HEK293 (cell line): ENCODE data around the gene OCLN.

Source experiments
- ATF2 ChIP-seq: fragments of 450-650 bp; formaldehyde crosslinking; IDR thresholded peaks from 2 replicates; pipeline ENCODE4 v1.5.1; 2016; ENCODE audit warnings: missing biosample characterization, missing genetic modification characterization, low read depth
- FEZF1 ChIP-seq: fragments of 450-650 bp; formaldehyde crosslinking; IDR thresholded peaks from 2 replicates; pipeline ENCODE4 v1.5.1; 2016; ENCODE audit warnings: missing biosample characterization, missing genetic modification characterization
- GFI1B ChIP-seq: fragments of 450-650 bp; formaldehyde crosslinking; IDR thresholded peaks from 2 replicates; pipeline ENCODE4 v1.5.1; 2016; ENCODE audit warnings: missing biosample characterization, missing genetic modification characterization
- GLI4 ChIP-seq: fragments of 450-650 bp; formaldehyde crosslinking; IDR thresholded peaks from 2 replicates; pipeline ENCODE4 v1.5.1; 2016; ENCODE audit warnings: missing biosample characterization, missing genetic modification characterization
- PRDM1 ChIP-seq: fragments of 450-650 bp; formaldehyde crosslinking; IDR thresholded peaks from 2 replicates; pipeline ENCODE4; 2016; ENCODE audit warnings: missing biosample characterization, missing genetic modification characterization
- SALL2 ChIP-seq: fragments of 450-650 bp; formaldehyde crosslinking; IDR thresholded peaks from 2 replicates; pipeline ENCODE4 v1.5.0; 2017; ENCODE audit warnings: missing biosample characterization, mild to moderate bottlenecking, missing genetic modification characterization, borderline replicate concordance
- SCRT1 ChIP-seq: fragments of 450-650 bp; formaldehyde crosslinking; IDR thresholded peaks from 2 replicates; pipeline ENCODE4 v1.5.1; 2016; ENCODE audit warnings: missing biosample characterization, missing genetic modification characterization, borderline replicate concordance
- SP3 ChIP-seq: fragments of 450-650 bp; formaldehyde crosslinking; IDR thresholded peaks from 2 replicates; pipeline ENCODE4 v1.5.1; 2016; ENCODE audit warnings: missing biosample characterization, missing genetic modification characterization
- TSHZ1 ChIP-seq: fragments of 450-650 bp; formaldehyde crosslinking; IDR thresholded peaks from 2 replicates; pipeline ENCODE4 v1.5.1; 2016; ENCODE audit warnings: missing biosample characterization, missing genetic modification characterization, borderline replicate concordance
- WT1 ChIP-seq: fragments of 450-650 bp; formaldehyde crosslinking; IDR thresholded peaks from 2 replicates; pipeline ENCODE4 v1.5.1; 2016; ENCODE audit warnings: missing biosample characterization, missing genetic modification characterization
- ZBTB1 ChIP-seq: fragments of 450-650 bp; formaldehyde crosslinking; IDR thresholded peaks from 2 replicates; pipeline ENCODE4 v1.5.1; 2016; ENCODE audit warnings: missing biosample characterization, missing genetic modification characterization
- ZBTB21 ChIP-seq: fragments of 450-650 bp; formaldehyde crosslinking; IDR thresholded peaks from 2 replicates; pipeline ENCODE4 v1.5.1; 2017; ENCODE audit warnings: missing biosample characterization, missing genetic modification characterization
- ZBTB48 ChIP-seq: fragments of 450-650 bp; formaldehyde crosslinking; IDR thresholded peaks from 2 replicates; pipeline ENCODE4 v1.5.1; 2016; ENCODE audit warnings: missing biosample characterization, missing genetic modification characterization
- ZBTB49 ChIP-seq: fragments of 450-650 bp; formaldehyde crosslinking; IDR thresholded peaks from 2 replicates; pipeline ENCODE4 v1.5.1; 2016; ENCODE audit warnings: missing biosample characterization, missing genetic modification characterization, low read depth
- ZBTB6 ChIP-seq: fragments of 450-650 bp; formaldehyde crosslinking; IDR thresholded peaks from 2 replicates; pipeline ENCODE4 v1.5.1; 2017; ENCODE audit warnings: missing biosample characterization, missing genetic modification characterization
- ZFP69B ChIP-seq: fragments of 450-650 bp; formaldehyde crosslinking; IDR thresholded peaks from 2 replicates; pipeline ENCODE4 v1.5.1; 2016; ENCODE audit warnings: missing biosample characterization, missing genetic modification characterization
- ZNF184 ChIP-seq: fragments of 450-650 bp; IDR thresholded peaks from 2 replicates; pipeline ENCODE4 v1.5.1; 2018; ENCODE audit warnings: missing biosample characterization, mild to moderate bottlenecking, missing genetic modification characterization
- ZNF202 ChIP-seq: fragments of 450-650 bp; formaldehyde crosslinking; IDR thresholded peaks from 2 replicates; pipeline ENCODE4 v1.5.1; 2016; ENCODE audit warnings: missing biosample characterization, missing genetic modification characterization, borderline replicate concordance
- ZNF354C ChIP-seq: fragments of 450-650 bp; formaldehyde crosslinking; IDR thresholded peaks from 2 replicates; pipeline ENCODE4 v1.5.1; 2016; ENCODE audit warnings: missing biosample characterization, missing genetic modification characterization, low read depth, borderline replicate concordance
- ZNF488 ChIP-seq: fragments of 450-650 bp; formaldehyde crosslinking; IDR thresholded peaks from 2 replicates; pipeline ENCODE4 v1.5.1; 2016; ENCODE audit warnings: missing biosample characterization, missing genetic modification characterization
- ZNF560 ChIP-seq: fragments of 450-650 bp; formaldehyde crosslinking; IDR thresholded peaks from 2 replicates; pipeline ENCODE4 v1.5.1; 2017; ENCODE audit warnings: missing biosample characterization, missing genetic modification characterization, borderline replicate concordance
- ZNF626 ChIP-seq: fragments of 450-650 bp; sonication (Bioruptor Pico); formaldehyde crosslinking; IDR thresholded peaks from 2 replicates; pipeline ENCODE4 v1.5.1; 2018; ENCODE audit warnings: missing biosample characterization, missing genetic modification characterization, inconsistent platforms
- ZNF664 ChIP-seq: fragments of 450-650 bp; formaldehyde crosslinking; IDR thresholded peaks from 2 replicates; pipeline ENCODE4 v1.5.1; 2016; ENCODE audit warnings: missing biosample characterization, missing genetic modification characterization
- ZNF692 ChIP-seq: fragments of 450-650 bp; formaldehyde crosslinking; IDR thresholded peaks from 2 replicates; pipeline ENCODE4 v1.5.1; 2016; ENCODE audit warnings: missing biosample characterization, missing genetic modification characterization
- ZNF830 ChIP-seq: fragments of 450-650 bp; IDR thresholded peaks from 2 replicates; pipeline ENCODE4 v1.5.0; 2018; ENCODE audit warnings: missing biosample characterization, missing genetic modification characterization, low read depth, mild to moderate bottlenecking, moderate library complexity
- TF ChIP-seq, protein P1 (sequence below): fragments of 450-650 bp; formaldehyde crosslinking; IDR thresholded peaks from 2 replicates; pipeline ENCODE4 v1.5.1; 2016; ENCODE audit warnings: missing biosample characterization, missing genetic modification characterization

OCLN gene

GRCh38 chr5:69492923-69493395 lies 369 bp downstream of the OCLN start (continued):
- TF ChIP-seq ZNF560 (tag by site-specific recombination), result no peak
- no peak for TF ChIP-seq ZBTB49
- no peak for TF ChIP-seq ZNF488 (tag by site-specific recombination)
- TF ChIP-seq ZBTB21, result no peak
- TF ChIP-seq ZBTB48, result peak; percentile 11; the same call in 1 of the 2 replicates
- TF ChIP-seq ZFP69B (tag by site-specific recombination), result no peak
- no peak for TF ChIP-seq SALL2 (tag by site-specific recombination)
- TF ChIP-seq ZNF830 (tag by site-specific recombination), result no peak
- TF ChIP-seq ZNF202 (tag by site-specific recombination), result no peak
- TF ChIP-seq, protein P1, sequence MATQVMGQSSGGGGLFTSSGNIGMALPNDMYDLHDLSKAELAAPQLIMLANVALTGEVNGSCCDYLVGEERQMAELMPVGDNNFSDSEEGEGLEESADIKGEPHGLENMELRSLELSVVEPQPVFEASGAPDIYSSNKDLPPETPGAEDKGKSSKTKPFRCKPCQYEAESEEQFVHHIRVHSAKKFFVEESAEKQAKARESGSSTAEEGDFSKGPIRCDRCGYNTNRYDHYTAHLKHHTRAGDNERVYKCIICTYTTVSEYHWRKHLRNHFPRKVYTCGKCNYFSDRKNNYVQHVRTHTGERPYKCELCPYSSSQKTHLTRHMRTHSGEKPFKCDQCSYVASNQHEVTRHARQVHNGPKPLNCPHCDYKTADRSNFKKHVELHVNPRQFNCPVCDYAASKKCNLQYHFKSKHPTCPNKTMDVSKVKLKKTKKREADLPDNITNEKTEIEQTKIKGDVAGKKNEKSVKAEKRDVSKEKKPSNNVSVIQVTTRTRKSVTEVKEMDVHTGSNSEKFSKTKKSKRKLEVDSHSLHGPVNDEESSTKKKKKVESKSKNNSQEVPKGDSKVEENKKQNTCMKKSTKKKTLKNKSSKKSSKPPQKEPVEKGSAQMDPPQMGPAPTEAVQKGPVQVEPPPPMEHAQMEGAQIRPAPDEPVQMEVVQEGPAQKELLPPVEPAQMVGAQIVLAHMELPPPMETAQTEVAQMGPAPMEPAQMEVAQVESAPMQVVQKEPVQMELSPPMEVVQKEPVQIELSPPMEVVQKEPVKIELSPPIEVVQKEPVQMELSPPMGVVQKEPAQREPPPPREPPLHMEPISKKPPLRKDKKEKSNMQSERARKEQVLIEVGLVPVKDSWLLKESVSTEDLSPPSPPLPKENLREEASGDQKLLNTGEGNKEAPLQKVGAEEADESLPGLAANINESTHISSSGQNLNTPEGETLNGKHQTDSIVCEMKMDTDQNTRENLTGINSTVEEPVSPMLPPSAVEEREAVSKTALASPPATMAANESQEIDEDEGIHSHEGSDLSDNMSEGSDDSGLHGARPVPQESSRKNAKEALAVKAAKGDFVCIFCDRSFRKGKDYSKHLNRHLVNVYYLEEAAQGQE (tag by site-specific recombination), result no peak
- no peak for TF ChIP-seq GLI4 (tag by site-specific recombination)
- no peak for TF ChIP-seq ZNF692 (tag by site-specific recombination)
- TF ChIP-seq ZNF664, result no peak
- TF ChIP-seq GFI1B (tag by site-specific recombination), result no peak
- no peak for TF ChIP-seq ZNF184 (tag by site-specific recombination)
- TF ChIP-seq ATF2 (tag by site-specific recombination), result no peak
- no peak for TF ChIP-seq PRDM1 (tag by site-specific recombination)
- TF ChIP-seq ZBTB1 (tag by site-specific recombination), result no peak
- TF ChIP-seq ZNF354C, result no peak
- TF ChIP-seq WT1 (tag by site-specific recombination), result peak; percentile 8; the same call in 1 of the 2 replicates
- no peak for TF ChIP-seq SP3 (tag by site-specific recombination)
- no peak for TF ChIP-seq ZBTB6
- TF ChIP-seq ZNF626 (tag by site-specific recombination), result no peak
- TF ChIP-seq FEZF1, result no peak
- no peak for TF ChIP-seq SCRT1 (tag by site-specific recombination)
- TF ChIP-seq TSHZ1 (tag by site-specific recombination), result no peak
